ENCODE data around the gene IDNK. TPM values are rescaled to one million over a fixed set of nuclear protein-coding genes. Genes with fewer than 3 reads are reported as not detected.

The IDNK gene
- total RNA-seq, 1 experiment from 2014 or later: 3.3 TPM

GRCh38 chr9:83620841-83621636 lies 1.9 kb upstream of the IDNK start (continued):
- TF ChIP-seq REST (IDR thresholded peaks at IDR 0.05; ENCODE audit: low read depth) (no peak), SRF (IDR thresholded peaks at IDR 0.05; ENCODE audit: low read depth) (no peak), TCF7L2 (IDR thresholded peaks at IDR 0.05; ENCODE audit: borderline replicate concordance, extremely low read depth, insufficient read depth, insufficient read length) (peak; percentile 96), JUND (IDR thresholded peaks at IDR 0.05) (no peak), EGR1 (IDR thresholded peaks at IDR 0.05; ENCODE audit: low read depth) (no peak), ZFX (IDR thresholded peaks at IDR 0.05) (no peak), ZNF274 (IDR thresholded peaks at IDR 0.05; ENCODE audit: low read depth, low read length) (no peak)

- no TSS peak for BruUV-seq (replicated peaks)
- H3K27me3 ChIP-seq (ENCODE audit: insufficient read depth, low read length): no peaks in the 10 kb centered on the region
- CTCF ChIA-PET: interaction anchor here (1.0 to 1.1 kb wide), 2 partner anchors 288 to 290 kb away, joined by 3 read pairs; no protein-coding TSS in a partner anchor
- H3K27ac ChIP-seq (ENCODE audit: low read depth, low read length): peak overlapping the region; percentile 82
- H3K9ac ChIP-seq (ENCODE audit: low read length): peak overlapping the region; percentile 78
- H2AFZ ChIP-seq (ENCODE audit: low read depth, low read length, poor library complexity, severe bottlenecking): peak overlapping the region; percentile 44
- H4K20me1 ChIP-seq (ENCODE audit: insufficient read depth): no peaks in the 10 kb centered on the region
- intact Hi-C loops (cut with micrococcal nuclease): loop anchor here (5.0 to 10.0 kb wide), 3 partner anchors 192 to 290 kb away; partner anchors contain the start of gene GKAP1
- RAD21 ChIA-PET (ENCODE audit: low non-redundant PET in 1 of 2, low total read pairs in 2 of 2, uncharacterized antibody in 2 of 2, unreplicated experiment in 2 of 2): no interaction called here
- peaks cover 3 to 24% of the 10 kb centered on the region in 2 experiments; a peak in 3 of 4 replicates for H3K4me1 ChIP-seq (ENCODE audit: control insufficient read depth in 1 of 2, insufficient read depth in 2 of 2, low read length in 2 of 2)
- no peaks in the 10 kb centered on the region for H3K79me2 ChIP-seq (ENCODE audit: insufficient read depth, low read length)
- no peaks in the 10 kb centered on the region for H3K9me2 ChIP-seq (ENCODE audit: insufficient read depth)
- H3K4me3 ChIP-seq (replicated peaks in 1 of 2; ENCODE audit: low read depth in 1 of 2, low read length in 2 of 2): peak overlapping the region; percentile 63 to 76
- no peaks in the 10 kb centered on the region for H3K9me3 ChIP-seq (ENCODE audit: control insufficient read depth in 1 of 2, insufficient read depth in 1 of 2, low read depth in 1 of 2, low read length in 2 of 2)
- H3K36me3 ChIP-seq (ENCODE audit: control insufficient read depth in 1 of 2, insufficient read depth in 2 of 2, low read length in 2 of 2): no peaks in the 10 kb centered on the region
- TF ChIP-seq ELF1 (IDR thresholded peaks at IDR 0.05; ENCODE audit: borderline replicate concordance, low read depth) (0 out of 2 replicates have a peak, but pooled peaks have one; percentile 59), CEBPB (IDR thresholded peaks at IDR 0.05; ENCODE audit: low read depth) (peak; percentile 34; the same call in 1 of the 2 replicates), MAX (IDR thresholded peaks at IDR 0.05) (peak; percentile 58; the same call in 1 of the 2 replicates), POLR2A (IDR thresholded peaks at IDR 0.05; ENCODE audit: borderline replicate concordance, extremely low read depth, insufficient read depth, insufficient read length) (no peak)
- ATAC-seq (peak; percentile 79), DNase-seq (ENCODE audit: low read depth, low spot score) (no peak)
- POLR2A ChIA-PET: interaction anchor here (1.3 kb wide), 1 partner anchor 289 kb away, joined by 3 read pairs; no protein-coding TSS in a partner anchor
- peak overlapping the region; percentile 81 for H3K4me2 ChIP-seq (ENCODE audit: low read length)
These were observed 457 bp upstream of the IDNK start for GRCh38 chr9:83622433-83622938.

Data from HCT116 (cell line).